HEK293 (cell line): ENCODE results near the gene CYP2R1.

ENCODE experiments used
- GLIS2 ChIP-seq: fragments of 450-650 bp; formaldehyde crosslinking; IDR thresholded peaks from 2 replicates; pipeline ENCODE4 v1.5.1; 2016; ENCODE audit warnings: missing biosample characterization, missing genetic modification characterization
- TCF7L2 ChIP-seq: IDR thresholded peaks from 2 replicates; pipeline ENCODE4 v1.6.1; 2011; ENCODE audit warnings: low read depth, mild to moderate bottlenecking, inconsistent platforms, low read length, moderate library complexity, borderline replicate concordance
- YY1 ChIP-seq: fragments of 450-650 bp; formaldehyde crosslinking; IDR thresholded peaks from 2 replicates; pipeline ENCODE4 v1.5.1; 2018; ENCODE audit warnings: missing biosample characterization, missing genetic modification characterization
- ZBTB1 ChIP-seq: fragments of 450-650 bp; formaldehyde crosslinking; IDR thresholded peaks from 2 replicates; pipeline ENCODE4 v1.5.1; 2016; ENCODE audit warnings: missing biosample characterization, missing genetic modification characterization
- ZNF184 ChIP-seq: fragments of 450-650 bp; IDR thresholded peaks from 2 replicates; pipeline ENCODE4 v1.5.1; 2018; ENCODE audit warnings: missing biosample characterization, mild to moderate bottlenecking, missing genetic modification characterization
- TF ChIP-seq, protein P1 (sequence below): fragments of 450-650 bp; formaldehyde crosslinking; IDR thresholded peaks from 2 replicates; pipeline ENCODE4 v1.5.1; 2016; ENCODE audit warnings: missing biosample characterization, missing genetic modification characterization, low read depth
- TF ChIP-seq, protein P2 (sequence below): fragments of 450-650 bp; formaldehyde crosslinking; IDR thresholded peaks from 2 replicates; pipeline ENCODE4 v1.5.1; 2016; ENCODE audit warnings: missing biosample characterization, missing genetic modification characterization
- TF ChIP-seq, protein P3 (sequence below): fragments of 450-650 bp; formaldehyde crosslinking; IDR thresholded peaks from 2 replicates; pipeline ENCODE4 v1.5.1; 2016; ENCODE audit warnings: missing biosample characterization, missing genetic modification characterization, borderline replicate concordance

DNA sequence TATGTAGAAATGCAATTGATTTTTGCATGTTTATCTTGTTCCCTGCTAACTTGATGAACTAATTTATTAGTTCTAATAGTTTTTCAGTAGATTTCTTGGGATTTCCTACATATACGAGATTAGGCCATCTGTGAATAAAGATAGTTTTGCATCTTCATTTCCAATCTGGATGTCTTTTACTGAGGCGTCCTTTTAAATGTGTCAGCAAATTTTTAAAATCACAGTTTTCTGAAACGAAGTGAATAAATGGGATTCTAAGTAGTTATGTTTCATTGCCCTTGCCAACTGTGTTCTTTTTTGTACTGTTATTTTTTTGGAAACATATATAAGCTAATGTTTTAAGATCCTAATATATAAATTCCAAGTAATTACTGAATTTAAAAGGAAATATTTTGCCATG, 50.0 kb downstream of the CYP2R1 start:
- TF ChIP-seq, protein P1, sequence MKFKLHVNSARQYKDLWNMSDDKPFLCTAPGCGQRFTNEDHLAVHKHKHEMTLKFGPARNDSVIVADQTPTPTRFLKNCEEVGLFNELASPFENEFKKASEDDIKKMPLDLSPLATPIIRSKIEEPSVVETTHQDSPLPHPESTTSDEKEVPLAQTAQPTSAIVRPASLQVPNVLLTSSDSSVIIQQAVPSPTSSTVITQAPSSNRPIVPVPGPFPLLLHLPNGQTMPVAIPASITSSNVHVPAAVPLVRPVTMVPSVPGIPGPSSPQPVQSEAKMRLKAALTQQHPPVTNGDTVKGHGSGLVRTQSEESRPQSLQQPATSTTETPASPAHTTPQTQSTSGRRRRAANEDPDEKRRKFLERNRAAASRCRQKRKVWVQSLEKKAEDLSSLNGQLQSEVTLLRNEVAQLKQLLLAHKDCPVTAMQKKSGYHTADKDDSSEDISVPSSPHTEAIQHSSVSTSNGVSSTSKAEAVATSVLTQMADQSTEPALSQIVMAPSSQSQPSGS (tag by site-specific recombination): no peak
- no peak for TF ChIP-seq ZBTB1 (tag by site-specific recombination)
- no peak for TF ChIP-seq TCF7L2
- TF ChIP-seq, protein P2, sequence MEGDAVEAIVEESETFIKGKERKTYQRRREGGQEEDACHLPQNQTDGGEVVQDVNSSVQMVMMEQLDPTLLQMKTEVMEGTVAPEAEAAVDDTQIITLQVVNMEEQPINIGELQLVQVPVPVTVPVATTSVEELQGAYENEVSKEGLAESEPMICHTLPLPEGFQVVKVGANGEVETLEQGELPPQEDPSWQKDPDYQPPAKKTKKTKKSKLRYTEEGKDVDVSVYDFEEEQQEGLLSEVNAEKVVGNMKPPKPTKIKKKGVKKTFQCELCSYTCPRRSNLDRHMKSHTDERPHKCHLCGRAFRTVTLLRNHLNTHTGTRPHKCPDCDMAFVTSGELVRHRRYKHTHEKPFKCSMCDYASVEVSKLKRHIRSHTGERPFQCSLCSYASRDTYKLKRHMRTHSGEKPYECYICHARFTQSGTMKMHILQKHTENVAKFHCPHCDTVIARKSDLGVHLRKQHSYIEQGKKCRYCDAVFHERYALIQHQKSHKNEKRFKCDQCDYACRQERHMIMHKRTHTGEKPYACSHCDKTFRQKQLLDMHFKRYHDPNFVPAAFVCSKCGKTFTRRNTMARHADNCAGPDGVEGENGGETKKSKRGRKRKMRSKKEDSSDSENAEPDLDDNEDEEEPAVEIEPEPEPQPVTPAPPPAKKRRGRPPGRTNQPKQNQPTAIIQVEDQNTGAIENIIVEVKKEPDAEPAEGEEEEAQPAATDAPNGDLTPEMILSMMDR: no peak
- TF ChIP-seq ZNF184 (tag by site-specific recombination): no peak
- TF ChIP-seq, protein P3, sequence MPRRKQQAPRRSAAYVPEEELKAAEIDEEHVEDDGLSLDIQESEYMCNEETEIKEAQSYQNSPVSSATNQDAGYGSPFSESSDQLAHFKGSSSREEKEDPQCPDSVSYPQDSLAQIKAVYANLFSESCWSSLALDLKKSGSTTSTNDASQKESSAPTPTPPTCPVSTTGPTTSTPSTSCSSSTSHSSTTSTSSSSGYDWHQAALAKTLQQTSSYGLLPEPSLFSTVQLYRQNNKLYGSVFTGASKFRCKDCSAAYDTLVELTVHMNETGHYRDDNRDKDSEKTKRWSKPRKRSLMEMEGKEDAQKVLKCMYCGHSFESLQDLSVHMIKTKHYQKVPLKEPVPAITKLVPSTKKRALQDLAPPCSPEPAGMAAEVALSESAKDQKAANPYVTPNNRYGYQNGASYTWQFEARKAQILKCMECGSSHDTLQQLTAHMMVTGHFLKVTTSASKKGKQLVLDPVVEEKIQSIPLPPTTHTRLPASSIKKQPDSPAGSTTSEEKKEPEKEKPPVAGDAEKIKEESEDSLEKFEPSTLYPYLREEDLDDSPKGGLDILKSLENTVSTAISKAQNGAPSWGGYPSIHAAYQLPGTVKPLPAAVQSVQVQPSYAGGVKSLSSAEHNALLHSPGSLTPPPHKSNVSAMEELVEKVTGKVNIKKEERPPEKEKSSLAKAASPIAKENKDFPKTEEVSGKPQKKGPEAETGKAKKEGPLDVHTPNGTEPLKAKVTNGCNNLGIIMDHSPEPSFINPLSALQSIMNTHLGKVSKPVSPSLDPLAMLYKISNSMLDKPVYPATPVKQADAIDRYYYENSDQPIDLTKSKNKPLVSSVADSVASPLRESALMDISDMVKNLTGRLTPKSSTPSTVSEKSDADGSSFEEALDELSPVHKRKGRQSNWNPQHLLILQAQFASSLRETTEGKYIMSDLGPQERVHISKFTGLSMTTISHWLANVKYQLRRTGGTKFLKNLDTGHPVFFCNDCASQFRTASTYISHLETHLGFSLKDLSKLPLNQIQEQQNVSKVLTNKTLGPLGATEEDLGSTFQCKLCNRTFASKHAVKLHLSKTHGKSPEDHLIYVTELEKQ (tag by site-specific recombination): no peak
- no peak for TF ChIP-seq GLIS2 (tag by site-specific recombination)
- no peak for TF ChIP-seq YY1 (tag by site-specific recombination)
